ENCODE measurements around the gene AQP1. TPM values are rescaled to one million over a fixed set of nuclear protein-coding genes. Genes with fewer than 3 reads are reported as not detected.

Gene AQP1
- total RNA-seq, 4 donors from 2014 or later, result 74.8 to 310 (median 175) TPM

GRCh38 chr7:30963842-30964241 lies 52.2 kb downstream of the AQP1 start, which contains the start of gene GHRHR:
Gene GHRHR (plus strand): TSS chr7:30963953. CDS start chr7:30964069, 116 bp downstream.
- no peak for TF ChIP-seq CTCF (IDR thresholded peaks at IDR 0.05; ENCODE audit: low read depth)

- TF ChIP-seq CTCF (IDR thresholded peaks at IDR 0.05; ENCODE audit: low read depth), result no peak
Measured at GRCh38 chr7:30965372-30965771, 53.7 kb downstream of the AQP1 start.

GRCh38 chr7:30965883-30966282 lies 54.2 kb downstream of the AQP1 start:
- no peak for TF ChIP-seq CTCF (IDR thresholded peaks at IDR 0.05; ENCODE audit: low read depth)

GRCh38 chr7:30968294-30968693 lies 56.6 kb downstream of the AQP1 start:
- no peak for TF ChIP-seq CTCF (IDR thresholded peaks at IDR 0.05; ENCODE audit: low read depth)

GRCh38 chr7:30968747-30969603 lies 57.3 kb downstream of the AQP1 start:
- TF ChIP-seq CTCF (IDR thresholded peaks at IDR 0.05; ENCODE audit: low read depth), result no peak

- no peak for TF ChIP-seq CTCF (IDR thresholded peaks at IDR 0.05; ENCODE audit: low read depth)
Measured at GRCh38 chr7:30969604-30969970, 57.9 kb downstream of the AQP1 start.

- no peak for TF ChIP-seq CTCF (IDR thresholded peaks at IDR 0.05; ENCODE audit: low read depth)
Measured at GRCh38 chr7:30970074-30970473, 58.4 kb downstream of the AQP1 start.

Data from subcutaneous adipose tissue (tissue), 4 donors.